IPS-NIHi7 (cell line): ENCODE results near the gene IL18R1.
A peak's percentile ranks its signal among the peaks of the same experiment; 100 is the strongest.

Source experiments
- DNase-seq: peaks from one replicate; pipeline ENCODE4 v3.0.0; 2012; ENCODE audit warnings: mixed read lengths; ENCODE audit errors: extremely low spot score

IL18R1 gene

GRCh38 chr2:102387763-102388546, 32.4 kb downstream of the IL18R1 start:
- no peak for DNase-seq

GRCh38 chr2:102391565-102391964, 36.0 kb downstream of the IL18R1 start:
- DNase-seq, result no peak

GRCh38 chr2:102392096-102392495, 36.5 kb downstream of the IL18R1 start:
- no peak for DNase-seq

GRCh38 chr2:102392942-102393341, 37.3 kb downstream of the IL18R1 start:
- DNase-seq, result no peak

GRCh38 chr2:102396012-102396411, 40.4 kb downstream of the IL18R1 start:
- no peak for DNase-seq

- DNase-seq, result peak; percentile 24
These were observed 41.6 kb downstream of the IL18R1 start for GRCh38 chr2:102397209-102397608.

GRCh38 chr2:102399499-102400141, 44.0 kb downstream of the IL18R1 start:
- no peak for DNase-seq

- no peak for DNase-seq
These were observed 45.9 kb downstream of the IL18R1 start for GRCh38 chr2:102401456-102401855.

GRCh38 chr2:102401865-102402264, 46.3 kb downstream of the IL18R1 start:
- no peak for DNase-seq

- DNase-seq, result no peak
These were observed 55.4 kb downstream of the IL18R1 start for GRCh38 chr2:102410952-102411351.

- DNase-seq, result no peak
These were observed 56.6 kb downstream of the IL18R1 start for GRCh38 chr2:102412199-102412598.

GRCh38 chr2:102417946-102418345, 62.4 kb downstream of the IL18R1 start:
- no peak for DNase-seq

- DNase-seq, result no peak
These were observed 62.9 kb downstream of the IL18R1 start for GRCh38 chr2:102418421-102418961.

GRCh38 chr2:102420290-102420689, 64.7 kb downstream of the IL18R1 start:
- no peak for DNase-seq

GRCh38 chr2:102421890-102422759, 66.5 kb downstream of the IL18R1 start:
- no peak for DNase-seq

GRCh38 chr2:102422910-102423309, 67.3 kb downstream of the IL18R1 start, which contains the start of gene IL18RAP:
TSS of gene IL18RAP (plus strand) at chr2:102423160. CDS start at chr2:102423278, 118 bp downstream.
- no peak for DNase-seq

- DNase-seq, result no peak
These were observed 67.8 kb downstream of the IL18R1 start for GRCh38 chr2:102423368-102423767.

- DNase-seq, result no peak
These were observed 69.2 kb downstream of the IL18R1 start for GRCh38 chr2:102424754-102425153.

- DNase-seq, result no peak
These were observed 70.0 kb downstream of the IL18R1 start for GRCh38 chr2:102425441-102426132.

- DNase-seq, result no peak
These were observed 71.7 kb downstream of the IL18R1 start for GRCh38 chr2:102427249-102427648.

- DNase-seq, result no peak
These were observed 73.0 kb downstream of the IL18R1 start for GRCh38 chr2:102428573-102428972.
